Stimulated activated CD8-positive, alpha-beta memory T cell treated with anti-CD3 and anti-CD28 coated beads, Interleukin-2, amount 100 ng/mL, for 48 hours (primary cell): ENCODE measurements around the gene ULK3.

Experiments used
- DNase-seq, 2 donors: peaks; one replicate each; pipeline ENCODE4 v3.0.0-alpha.2; 2020; ENCODE audit warnings: low read depth in 2 of 2

Gene ULK3

GRCh38 chr15:74868059-74868458 is 25.1 kb upstream of the ULK3 start:
- no peak for DNase-seq

GRCh38 chr15:74867466-74868038 is 24.6 kb upstream of the ULK3 start:
- DNase-seq, result no peak

GRCh38 chr15:74866090-74866489 is 23.1 kb upstream of the ULK3 start:
- no peak for DNase-seq

GRCh38 chr15:74865316-74865715 is 22.4 kb upstream of the ULK3 start:
- DNase-seq, result no peak

- DNase-seq, result no peak
Observed at GRCh38 chr15:74864296-74864695, 21.3 kb upstream of the ULK3 start.

GRCh38 chr15:74863239-74864056 is 20.5 kb upstream of the ULK3 start:
- DNase-seq, result no peak

GRCh38 chr15:74858369-74858740 is 15.4 kb upstream of the ULK3 start:
- no peak for DNase-seq

GRCh38 chr15:74857671-74858368 is 14.9 kb upstream of the ULK3 start:
- no peak for DNase-seq

GRCh38 chr15:74857082-74857655 is 14.2 kb upstream of the ULK3 start:
- DNase-seq, result no peak

- DNase-seq, result no peak
Observed at GRCh38 chr15:74856537-74856936, 13.6 kb upstream of the ULK3 start.

GRCh38 chr15:74855857-74856256 is 12.9 kb upstream of the ULK3 start:
- no peak for DNase-seq

GRCh38 chr15:74854453-74855022 is 11.6 kb upstream of the ULK3 start:
- no peak for DNase-seq

GRCh38 chr15:74851960-74852359 is 9.0 kb upstream of the ULK3 start:
- DNase-seq, result no peak

- no peak for DNase-seq
Observed at GRCh38 chr15:74850393-74850792, 7.4 kb upstream of the ULK3 start.

- DNase-seq, result no peak
Observed at GRCh38 chr15:74847432-74847831, 4.5 kb upstream of the ULK3 start.

GRCh38 chr15:74845581-74845980 is 2.6 kb upstream of the ULK3 start:
- no peak for DNase-seq

GRCh38 chr15:74845208-74845568 is 2.2 kb upstream of the ULK3 start:
- peak in 1 of 2 donors; percentile 31 for DNase-seq

GRCh38 chr15:74844319-74845207 is 1.6 kb upstream of the ULK3 start:
- DNase-seq, result no peak

- DNase-seq, result no peak
Observed at GRCh38 chr15:74843891-74844299, 939 bp upstream of the ULK3 start.

GRCh38 chr15:74843445-74843828 is 481 bp upstream of the ULK3 start:
- no peak for DNase-seq

GRCh38 chr15:74841891-74842373 is 1.0 kb downstream of the ULK3 start:
- no peak for DNase-seq
